Measurements from ENCODE around the gene FSTL4.
"Not testable (repeated sequence)": the region's sequence is repeated elsewhere in the genome, so short reads cannot be mapped to it uniquely, and the experiment has no call there.

The FSTL4 gene

DNA sequence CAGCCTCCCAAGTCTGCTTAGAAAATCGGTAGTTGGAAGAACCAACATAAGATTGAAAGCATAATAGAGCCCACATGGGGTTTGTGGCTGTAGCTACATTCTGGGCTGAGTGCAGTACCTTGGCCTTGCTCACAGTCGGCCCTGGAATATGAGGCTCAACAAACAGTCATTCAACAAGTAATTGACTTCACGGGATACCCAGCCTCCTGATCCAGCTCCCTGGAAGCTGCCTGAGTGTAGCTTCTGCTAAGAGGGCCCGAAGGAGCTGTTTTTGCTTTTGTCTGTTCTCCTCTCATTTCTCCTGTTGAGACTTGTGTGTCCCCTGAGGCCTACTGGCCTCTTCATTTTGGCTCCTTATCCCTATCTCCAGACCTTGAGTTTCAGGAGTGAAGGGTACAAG lies 389.8 kb downstream of the FSTL4 start:
- Histone ChIP-seq H3K4me1 (ENCODE audit: low read depth, poor library complexity, severe bottlenecking) (no peaks in the 10 kb centered on the region), H3K27me3 (ENCODE audit: insufficient read depth, low read depth) (no peaks in the 10 kb centered on the region), H3K4me3 (IDR thresholded peaks at IDR 0.05; ENCODE audit: insufficient read depth, low read depth, low read length) (no peak overlapping the region), H3K27ac (no peak overlapping the region), H2AFZ (ENCODE audit: low read depth) (no peak overlapping the region), H3K36me3 (ENCODE audit: insufficient read depth) (no peaks in the 10 kb centered on the region), H3K4me2 (no peak overlapping the region), H3K79me2 (ENCODE audit: insufficient read depth, low read depth) (no peaks in the 10 kb centered on the region), H3K9ac (no peak overlapping the region), H4K20me1 (ENCODE audit: insufficient read depth) (no peaks in the 10 kb centered on the region)
- TF ChIP-seq, protein P1, sequence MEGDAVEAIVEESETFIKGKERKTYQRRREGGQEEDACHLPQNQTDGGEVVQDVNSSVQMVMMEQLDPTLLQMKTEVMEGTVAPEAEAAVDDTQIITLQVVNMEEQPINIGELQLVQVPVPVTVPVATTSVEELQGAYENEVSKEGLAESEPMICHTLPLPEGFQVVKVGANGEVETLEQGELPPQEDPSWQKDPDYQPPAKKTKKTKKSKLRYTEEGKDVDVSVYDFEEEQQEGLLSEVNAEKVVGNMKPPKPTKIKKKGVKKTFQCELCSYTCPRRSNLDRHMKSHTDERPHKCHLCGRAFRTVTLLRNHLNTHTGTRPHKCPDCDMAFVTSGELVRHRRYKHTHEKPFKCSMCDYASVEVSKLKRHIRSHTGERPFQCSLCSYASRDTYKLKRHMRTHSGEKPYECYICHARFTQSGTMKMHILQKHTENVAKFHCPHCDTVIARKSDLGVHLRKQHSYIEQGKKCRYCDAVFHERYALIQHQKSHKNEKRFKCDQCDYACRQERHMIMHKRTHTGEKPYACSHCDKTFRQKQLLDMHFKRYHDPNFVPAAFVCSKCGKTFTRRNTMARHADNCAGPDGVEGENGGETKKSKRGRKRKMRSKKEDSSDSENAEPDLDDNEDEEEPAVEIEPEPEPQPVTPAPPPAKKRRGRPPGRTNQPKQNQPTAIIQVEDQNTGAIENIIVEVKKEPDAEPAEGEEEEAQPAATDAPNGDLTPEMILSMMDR (conservative IDR thresholded peaks at IDR 0.05; ENCODE audit: low read depth, low read length): no peak

DNA sequence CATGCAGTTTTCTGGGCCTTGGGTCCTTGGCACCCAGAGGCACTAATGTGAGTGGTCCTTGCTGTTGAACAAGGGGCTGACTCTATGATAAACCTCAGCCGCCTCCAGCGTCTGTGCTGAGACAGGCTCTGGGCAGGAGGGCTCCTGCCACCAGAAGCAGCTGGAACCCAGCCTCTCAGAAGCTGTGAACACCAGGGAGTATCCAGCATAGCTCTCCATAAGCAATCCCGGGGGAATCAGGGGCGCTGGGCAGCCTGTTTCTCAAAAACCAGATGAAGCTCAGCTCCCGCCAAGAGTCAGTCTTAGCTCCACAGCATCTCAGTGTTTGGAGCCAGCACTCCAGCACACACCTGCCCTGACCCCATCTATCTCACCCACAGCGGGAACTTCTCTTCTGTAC lies 390.3 kb downstream of the FSTL4 start:
- Histone ChIP-seq H3K4me1 (ENCODE audit: low read depth, poor library complexity, severe bottlenecking) (no peaks in the 10 kb centered on the region), H2AFZ (ENCODE audit: low read depth) (no peak overlapping the region), H3K79me2 (ENCODE audit: insufficient read depth, low read depth) (no peaks in the 10 kb centered on the region), H3K36me3 (ENCODE audit: insufficient read depth) (no peaks in the 10 kb centered on the region), H3K27me3 (ENCODE audit: insufficient read depth, low read depth) (no peaks in the 10 kb centered on the region), H3K9ac (no peak overlapping the region), H4K20me1 (ENCODE audit: insufficient read depth) (no peaks in the 10 kb centered on the region), H3K27ac (no peak overlapping the region), H3K4me3 (IDR thresholded peaks at IDR 0.05; ENCODE audit: insufficient read depth, low read depth, low read length) (no peak overlapping the region), H3K4me2 (no peak overlapping the region)
- TF ChIP-seq, protein P1 (conservative IDR thresholded peaks at IDR 0.05; ENCODE audit: low read depth, low read length): no peak

DNA sequence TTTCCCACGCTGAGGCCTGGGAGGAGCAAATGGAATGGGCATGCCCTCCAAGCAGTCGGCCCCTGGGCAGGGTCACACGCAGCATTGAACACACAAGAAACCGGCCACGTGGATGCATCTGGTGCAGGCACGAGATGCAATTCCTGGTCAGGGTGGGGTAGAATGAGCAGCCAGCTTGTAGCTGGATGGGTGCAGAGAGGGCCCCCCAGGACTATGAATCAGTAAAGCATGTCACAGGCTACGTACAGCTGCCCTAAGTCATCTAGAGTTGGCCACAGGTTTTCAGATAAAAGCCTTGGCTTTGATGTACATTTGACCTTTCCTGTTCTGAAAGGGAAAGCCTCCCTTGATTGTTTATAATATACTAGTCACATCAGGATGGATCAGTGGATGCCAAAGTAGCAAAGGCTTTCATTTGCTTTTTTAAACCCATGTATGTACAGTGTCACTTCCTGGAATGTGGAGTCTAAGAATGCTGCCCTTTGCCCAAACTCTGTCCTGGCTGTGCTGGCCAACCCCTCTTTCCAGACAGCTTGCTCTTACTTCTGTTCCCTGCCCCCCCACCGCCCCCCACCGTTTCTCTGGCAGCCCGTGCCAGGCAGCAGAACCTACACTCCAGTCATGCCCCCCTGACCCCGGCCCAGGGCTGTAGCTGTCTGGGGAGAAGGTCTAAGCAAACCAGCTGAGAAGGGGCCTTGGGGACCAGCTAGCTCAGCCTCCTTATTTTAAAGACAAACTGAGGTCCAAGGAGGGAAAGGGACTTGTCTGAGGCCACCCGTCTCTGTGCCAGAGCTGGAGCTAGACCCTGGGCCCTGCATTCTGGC lies 391.3 kb downstream of the FSTL4 start:
- Histone ChIP-seq H3K4me1 (ENCODE audit: low read depth, poor library complexity, severe bottlenecking) (no peaks in the 10 kb centered on the region), H3K4me2 (no peak overlapping the region), H3K27me3 (ENCODE audit: insufficient read depth, low read depth) (no peaks in the 10 kb centered on the region), H3K9ac (no peak overlapping the region), H2AFZ (ENCODE audit: low read depth) (no peak overlapping the region), H3K27ac (no peak overlapping the region), H3K4me3 (IDR thresholded peaks at IDR 0.05; ENCODE audit: insufficient read depth, low read depth, low read length) (no peak overlapping the region), H3K79me2 (ENCODE audit: insufficient read depth, low read depth) (no peaks in the 10 kb centered on the region), H3K36me3 (ENCODE audit: insufficient read depth) (no peaks in the 10 kb centered on the region), H4K20me1 (ENCODE audit: insufficient read depth) (no peaks in the 10 kb centered on the region)
- TF ChIP-seq, protein P1 (conservative IDR thresholded peaks at IDR 0.05; ENCODE audit: low read depth, low read length): no peak

DNA sequence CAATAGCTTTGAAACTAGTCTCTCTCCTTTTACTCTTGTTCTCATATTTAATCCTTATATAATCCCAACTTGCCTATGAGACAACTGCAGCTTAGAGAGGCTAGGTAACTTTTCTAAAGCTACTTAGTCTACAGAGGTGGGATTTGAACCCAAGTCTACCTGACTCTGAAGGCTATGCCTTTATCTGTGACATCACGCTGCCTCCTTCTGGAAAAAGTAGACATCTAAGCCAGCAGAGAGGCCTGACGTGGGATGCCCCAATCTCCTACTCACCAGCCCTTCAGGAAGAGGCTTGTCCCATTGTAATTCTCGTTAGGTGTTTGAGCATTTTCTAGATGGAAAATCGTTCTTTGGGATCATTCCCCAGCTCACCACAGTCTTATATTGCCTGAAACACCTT lies 393.0 kb downstream of the FSTL4 start:
- no peak overlapping the region for H3K9ac ChIP-seq
- H4K20me1 ChIP-seq (ENCODE audit: insufficient read depth): no peaks in the 10 kb centered on the region
- H2AFZ ChIP-seq (ENCODE audit: low read depth): no peak overlapping the region
- no peaks in the 10 kb centered on the region for H3K36me3 ChIP-seq (ENCODE audit: insufficient read depth)
- H3K79me2 ChIP-seq (ENCODE audit: insufficient read depth, low read depth): no peaks in the 10 kb centered on the region
- no peak overlapping the region for H3K4me2 ChIP-seq
- no peak overlapping the region for H3K27ac ChIP-seq
- no peaks in the 10 kb centered on the region for H3K4me1 ChIP-seq (ENCODE audit: low read depth, poor library complexity, severe bottlenecking)
- TF ChIP-seq, protein P1 (conservative IDR thresholded peaks at IDR 0.05; ENCODE audit: low read depth, low read length): no peak
- no peaks in the 10 kb centered on the region for H3K27me3 ChIP-seq (ENCODE audit: insufficient read depth, low read depth)
- H3K4me3 ChIP-seq (IDR thresholded peaks at IDR 0.05; ENCODE audit: insufficient read depth, low read depth, low read length): no peak overlapping the region

DNA sequence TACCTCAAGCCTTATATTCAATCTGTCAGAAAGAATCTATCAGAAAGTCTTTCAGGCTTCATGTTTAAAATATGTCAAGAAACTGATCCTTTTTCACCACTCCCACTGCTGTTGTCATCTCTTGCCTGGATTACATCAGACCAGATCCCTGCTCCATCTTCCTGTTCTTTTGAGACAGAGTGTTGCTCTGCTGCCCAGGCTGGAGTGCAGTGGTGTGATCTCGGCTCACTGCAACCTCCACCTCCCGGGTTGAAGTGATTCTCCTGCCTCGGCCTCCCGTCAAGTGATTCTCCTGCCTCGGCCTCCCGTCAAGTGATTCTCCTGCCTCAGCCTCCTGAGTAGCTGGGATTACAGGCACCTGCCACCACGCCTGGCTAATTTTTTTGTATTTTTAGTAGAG lies 396.2 kb downstream of the FSTL4 start:
- not testable (repeated sequence) for H3K4me1 ChIP-seq (ENCODE audit: low read depth, poor library complexity, severe bottlenecking); H3K27ac ChIP-seq; H3K36me3 ChIP-seq (ENCODE audit: insufficient read depth); H3K4me3 ChIP-seq (IDR thresholded peaks at IDR 0.05; ENCODE audit: insufficient read depth, low read depth, low read length); H3K9ac ChIP-seq; H3K79me2 ChIP-seq (ENCODE audit: insufficient read depth, low read depth); H2AFZ ChIP-seq (ENCODE audit: low read depth); H3K4me2 ChIP-seq; H3K27me3 ChIP-seq (ENCODE audit: insufficient read depth, low read depth); H4K20me1 ChIP-seq (ENCODE audit: insufficient read depth)

Measured in KMS-11 (cell line).